Heart right ventricle (tissue), 16 donors: ENCODE results near the gene OGFOD2. TPM values are rescaled to one million over a fixed set of nuclear protein-coding genes. Genes with fewer than 3 reads are reported as not detected.
"Not testable (repeated sequence)": the region's sequence is repeated elsewhere in the genome, so short reads cannot be mapped to it uniquely, and the experiment has no call there.

Experiments
- ATAC-seq, 8 donors: fragments of 200-7000 bp; cut with Tn5 transposase; one replicate each; pipeline ENCODE4 v1.9.1; 2020; ENCODE audit warnings: mild to moderate bottlenecking in 8 of 8, moderate library complexity in 8 of 8, moderate number of reproducible peaks in 1 of 8
- DNase-seq, 2 donors: peaks; one replicate each; pipeline ENCODE4 v3.0.0-alpha.2; 2020
- H3K27ac ChIP-seq, 10 donors: fragments of 200-600 bp; sonication (generic) in 2 of 10; one replicate each; pipeline versions ENCODE4 v1.5.0 to v1.8.0; 2020 to 2022; ENCODE audit warnings: mild to moderate bottlenecking in 3 of 10
- H3K27me3 ChIP-seq, 7 donors: fragments of 200-600 bp; one replicate each; pipeline ENCODE4 v1.8.0; 2021 to 2022; ENCODE audit warnings: mild to moderate bottlenecking in 2 of 7
- H3K36me3 ChIP-seq, 9 donors: fragments of 200-600 bp; sonication (generic) in 1 of 9; one replicate each; pipeline versions ENCODE4 v1.5.0 to v1.8.0; 2020 to 2022; ENCODE audit warnings: mild to moderate bottlenecking in 2 of 9
- H3K4me1 ChIP-seq, 9 donors: fragments of 200-600 bp; sonication (generic) in 1 of 9; one replicate each; pipeline versions ENCODE4 v1.5.0 to v1.8.0; 2020 to 2022; ENCODE audit warnings: mild to moderate bottlenecking in 4 of 9
- H3K4me3 ChIP-seq, 10 donors: fragments of 200-600 bp; sonication (generic) in 2 of 10; one replicate each; pipeline versions ENCODE4 v1.5.0 to v1.8.0; 2020 to 2022; ENCODE audit warnings: mild to moderate bottlenecking in 7 of 10, moderate library complexity in 2 of 10
- H3K9me3 ChIP-seq, 11 donors: fragments of 200-600 bp in 10 of 11; sonication (generic) in 2 of 11; one replicate each; pipeline versions ENCODE4 v1.5.0 to v1.8.0; 2013 to 2022; ENCODE audit warnings: mild to moderate bottlenecking in 2 of 11, control low read depth in 1 of 11, moderate library complexity in 1 of 11
- CTCF ChIP-seq, 9 donors: fragments of 200-600 bp; sonication (generic) in 2 of 9; IDR thresholded peaks; one replicate each; pipeline versions ENCODE4 v1.5.0 to v1.8.0; 2021 to 2022; ENCODE audit warnings: antibody characterized with exemption in 9 of 9, mild to moderate bottlenecking in 5 of 9, moderate library complexity in 1 of 9
- WGBS, 2 donors: extraction: QIAGEN DNeasy Blood & Tissue Kit; methylation state at CpG; one replicate each; pipeline ENCODE4 v1.1.7; 2013; ENCODE audit warnings: inconsistent platforms in 1 of 2; 5-methylcytosine and 5-hydroxymethylcytosine counted together
- intact Hi-C, 10 donors: fragments of 100-400 bp; cut with DNase I; formaldehyde crosslinking; loops; one replicate each; pipeline versions ENCODE4 v1.11.1 to v1.14.2; 2022
- polyA plus RNA-seq, 2 donors: library from polyadenylated mRNA; stranded (reverse); fragments of 200-250 nt; gene quantifications; one replicate each; pipeline ENCODE4 v1.2.3, GENCODE V29; 2013
- total RNA-seq, 10 donors: library from RNA; stranded (reverse); fragmentation: NEBNext Ultra II Directional in 3 of 10; extraction: Animal tissue kit (Norgen Biotek cat#: 25700) in 3 of 10; gene quantifications; one replicate each; pipeline versions ENCODE4 v1.2.1 to v1.2.4, GENCODE V29; 2021 to 2023
- donor health status: Arrhythmogenic right ventricular cardiomyopathy.
- donor health status: ischemic (EF 13 %, LVEDD 7.1; RV severe dilation, severe dysfunction).
- donor health status: healthy with polysubstance abuse.
- donor health status: DM: no; HTN: yes; CAD: no.
- donor health status: DM: no; HTN: no; CAD: no.
- donor health status: ischemic (EF 25% LVEDD 6.9; RV normal size, moderate dysfunction).
- donor health status: ischemic (EF 25% LVEDD 5.7; RV mildly dilated, moderate dysfunction).
- donor health status: healthy.
- donor health status: DM: yes; HTN: yes; CAD: no.
- donor health status: Ischemic cardiomyopathy.
- donor health status: ischemic (EF 35%, LVEDD 5.7; RV mildly dilated, moderate dysfunction).
- donor health status: nonischemic (EF 11% LVEDD 7.7; RV severe dilation, severe dysfunction).
- donor health status: DM: yes; HTN: yes; CAD: no.
- donor health status: PGD.
- donor health status: ischemic (EF 29% LVEDD 5.4; RV normal size, mild dysfunction).
- donor health status: nonischemic (EF 23%, LVEDD 6.1; RV moderate dilation, normal function).

OGFOD2 gene
- total and polyA plus RNA-seq, 12 donors, result 10.6 to 17.1 (median 12.0) TPM

GRCh38 chr12:123010110-123010509, 35.1 kb downstream of the OGFOD2 start:
- Histone ChIP-seq H3K36me3 (peaks cover 0 to 87% (median 19%) of the 10 kb centered on the region in 9 donors), H3K4me3 (no peak overlapping the region), H3K4me1 (no peaks in the 10 kb centered on the region), H3K9me3 (no peaks in the 10 kb centered on the region), H3K27me3 (no peaks in the 10 kb centered on the region), H3K27ac (no peak overlapping the region)
- DNase-seq (no peak), ATAC-seq (no peak)
- WGBS, 2 donors, result 87 to 91% methylated on average over 1 of the region's 1 CpG
- intact Hi-C loops, result no loop called here
- TF ChIP-seq CTCF (IDR thresholded peaks at IDR 0.05), result no peak

GRCh38 chr12:123010681-123011080, 35.6 kb downstream of the OGFOD2 start:
- no peak for TF ChIP-seq CTCF (IDR thresholded peaks at IDR 0.05)
- Histone ChIP-seq H3K27me3 (no peaks in the 10 kb centered on the region), H3K36me3 (peaks cover 0 to 81% (median 19%) of the 10 kb centered on the region in 9 donors), H3K4me3 (no peak overlapping the region), H3K9me3 (no peaks in the 10 kb centered on the region), H3K4me1 (no peaks in the 10 kb centered on the region), H3K27ac (no peak overlapping the region)
- WGBS, 2 donors, result 89 to 94% methylated on average over 4 of the region's 4 CpGs
- ATAC-seq (no peak), DNase-seq (no peak)
- intact Hi-C loops, result no loop called here

DNA sequence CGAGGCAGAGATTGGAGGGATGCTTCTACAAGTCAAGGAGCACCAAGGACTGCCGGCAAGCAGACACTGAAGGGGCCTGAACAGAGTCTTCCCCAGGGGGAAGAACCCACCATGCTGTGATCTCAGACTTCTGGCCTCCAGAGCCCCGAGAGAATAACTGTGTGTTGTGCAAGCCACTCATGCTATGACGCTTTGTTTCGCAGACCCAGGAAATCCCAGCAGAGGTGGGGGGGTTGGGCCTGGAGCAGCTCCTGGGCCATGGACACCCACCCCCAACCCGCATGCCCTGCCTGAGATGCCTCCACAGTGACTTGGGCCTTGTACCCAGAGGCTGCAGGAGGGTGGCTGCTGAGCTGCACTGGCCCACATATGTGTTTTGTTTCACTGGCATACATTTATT, 36.7 kb downstream of the OGFOD2 start:
- Histone ChIP-seq H3K27ac (no peak overlapping the region), H3K36me3 (peaks cover 0 to 72% (median 19%) of the 10 kb centered on the region in 9 donors), H3K4me3 (no peak overlapping the region), H3K4me1 (no peaks in the 10 kb centered on the region), H3K27me3 (no peaks in the 10 kb centered on the region), H3K9me3 (no peaks in the 10 kb centered on the region)
- WGBS, 2 donors, result 77 to 84% methylated on average over 6 of the region's 6 CpGs
- no peak for TF ChIP-seq CTCF (IDR thresholded peaks at IDR 0.05)
- DNase-seq (no peak), ATAC-seq (no peak)
- intact Hi-C loops, result no loop called here

DNA sequence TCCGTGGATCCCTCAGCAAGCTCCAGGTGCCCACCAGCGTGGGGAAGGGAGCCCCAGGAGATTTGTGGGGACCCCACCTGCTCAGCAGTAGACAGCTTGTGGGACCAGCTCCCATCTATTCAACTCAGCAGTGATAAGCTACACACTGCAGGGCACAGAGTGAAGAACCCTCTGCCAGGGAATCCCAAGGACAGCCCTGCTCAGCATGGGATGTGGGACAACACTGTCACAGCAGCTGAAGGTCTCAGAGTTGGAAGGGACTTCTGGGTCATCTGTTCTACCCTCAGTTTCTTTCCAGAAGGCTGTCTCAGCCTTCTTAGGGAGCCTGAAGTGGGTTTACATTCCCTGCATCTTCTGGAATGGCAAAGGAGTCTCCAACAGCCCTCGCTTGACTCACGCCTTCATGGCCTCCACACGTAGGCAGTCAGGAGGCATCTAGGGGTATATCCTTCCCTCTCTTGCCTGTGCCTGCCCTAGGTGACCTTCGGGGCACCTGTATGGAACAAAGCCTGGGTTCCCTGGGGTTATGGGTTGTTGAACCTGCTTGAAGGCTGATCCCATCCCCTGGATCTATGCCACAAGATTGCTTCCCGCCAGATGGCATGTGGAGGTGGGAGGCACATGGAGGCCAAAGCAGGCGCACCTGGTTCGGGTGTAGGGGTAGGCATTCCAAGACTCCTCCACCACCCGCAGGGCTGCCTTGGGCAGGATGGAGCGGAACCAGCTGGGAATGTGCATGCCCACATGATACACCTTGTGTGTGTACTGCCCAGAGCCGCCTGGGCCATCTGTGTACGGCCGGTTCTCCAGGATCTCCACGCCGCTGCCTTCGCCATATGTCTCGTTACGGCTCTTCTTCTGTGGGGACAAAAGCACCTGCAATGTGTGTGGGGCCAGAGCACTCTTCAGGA, 38.4 kb downstream of the OGFOD2 start:
- Histone ChIP-seq H3K36me3 (peaks cover 0 to 56% (median 11%) of the 10 kb centered on the region in 9 donors), H3K4me3 (no peak overlapping the region), H3K4me1 (no peaks in the 10 kb centered on the region), H3K9me3 (no peaks in the 10 kb centered on the region), H3K27me3 (no peaks in the 10 kb centered on the region), H3K27ac (no peak overlapping the region)
- DNase-seq, result no peak
- intact Hi-C loops, result no loop called here
- TF ChIP-seq CTCF (IDR thresholded peaks at IDR 0.05), result no peak
- 95 to 98% methylated on average over 19 of the region's 19 CpGs for WGBS, 2 donors
- no peak for ATAC-seq

DNA sequence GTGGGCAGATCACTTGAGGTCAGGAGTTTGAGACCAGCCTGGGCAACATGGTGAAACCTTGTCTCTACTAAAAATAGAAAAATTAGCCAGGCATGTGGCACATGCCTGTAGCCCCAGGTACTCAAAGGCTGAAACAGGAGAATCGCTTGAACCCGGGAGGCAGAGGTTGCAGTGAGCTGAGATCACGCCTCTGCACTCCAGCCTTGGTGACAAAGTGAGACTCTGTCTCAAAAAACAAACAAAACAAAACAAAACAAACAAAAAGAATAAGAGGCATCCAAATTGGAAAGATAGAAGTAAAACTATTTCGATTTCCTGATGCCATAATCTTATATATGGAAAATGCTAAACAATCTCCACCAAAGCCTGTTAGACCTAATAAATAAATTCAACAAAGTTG, 39.4 kb downstream of the OGFOD2 start:
- H3K36me3 ChIP-seq, result peaks cover 0 to 45% (median 4%) of the 10 kb centered on the region in 9 donors
- H3K4me1 ChIP-seq, ATAC-seq, DNase-seq, intact Hi-C loops, H3K27ac ChIP-seq, H3K4me3 ChIP-seq, H3K9me3 ChIP-seq, H3K27me3 ChIP-seq: not testable (repeated sequence)
- WGBS, 2 donors, result 96 to 98% methylated on average over 4 of the region's 4 CpGs
